HFF-Myc (cell line): ENCODE data around the gene RBPMS2.
A peak's percentile ranks its signal among the peaks of the same experiment; 100 is the strongest.

Experiments used
- DNase-seq: peaks from one replicate; pipeline ENCODE4 v3.0.0-alpha.2; 2011; ENCODE audit warnings: low read depth; ENCODE audit errors: extremely low read depth
- H3K4me3 ChIP-seq: replicated peaks from 2 replicates; pipeline ENCODE4 v1.5.1; 2011; ENCODE audit warnings: low read depth, mild to moderate bottlenecking, control low read depth, low read length
- CTCF ChIP-seq: IDR thresholded peaks from 2 replicates; pipeline ENCODE4 v1.5.1; 2012; ENCODE audit warnings: mild to moderate bottlenecking, low read depth, low read length, control low read depth; ENCODE audit errors: missing control alignments

Gene RBPMS2

DNA sequence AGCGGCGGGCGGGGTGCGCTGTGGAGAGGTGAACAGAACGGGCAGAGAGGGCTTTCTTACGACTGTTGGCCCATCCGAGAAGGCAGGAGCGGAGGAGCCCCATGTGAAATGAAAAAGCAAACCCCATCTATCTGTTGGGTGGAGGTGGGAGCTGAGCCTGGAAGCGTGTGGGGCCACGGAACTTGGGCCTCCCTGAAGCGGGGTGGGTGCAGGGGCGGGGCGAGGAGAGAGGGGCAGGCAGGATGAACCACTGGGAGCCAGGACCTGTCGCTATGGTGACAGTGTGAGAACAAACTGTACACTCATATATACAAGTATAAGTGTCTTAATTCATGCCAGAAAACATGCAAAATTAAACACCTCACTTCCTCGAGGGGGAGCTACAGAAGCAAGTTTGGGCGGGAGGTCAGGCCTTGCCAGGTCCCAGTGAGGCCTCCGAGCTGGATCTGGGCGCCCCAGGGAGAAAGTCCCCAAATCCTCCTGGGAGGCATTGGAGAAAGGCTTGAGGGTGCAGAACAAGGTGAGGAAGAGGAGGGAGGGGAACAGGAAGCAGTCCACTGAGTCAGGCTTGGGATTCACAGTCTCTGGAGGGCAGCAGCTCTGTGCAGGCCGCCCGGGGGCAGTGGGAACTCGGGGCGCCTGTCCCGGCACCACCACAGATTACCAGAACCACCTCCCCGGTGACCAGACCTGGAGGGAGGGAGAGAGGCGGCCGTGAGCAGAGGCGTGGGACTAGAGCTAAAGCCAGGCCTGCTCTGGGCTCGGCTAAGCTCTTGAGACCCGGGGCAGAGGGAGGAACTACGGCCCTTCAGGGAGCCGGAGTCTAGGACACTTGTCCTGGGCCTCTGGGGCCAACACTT lies 34.8 kb downstream of the RBPMS2 start:
- peak; percentile 31 for DNase-seq
- no peak overlapping the region for H3K4me3 ChIP-seq
- no peak for TF ChIP-seq CTCF

GRCh38 chr15:64739577-64740143 lies 35.7 kb downstream of the RBPMS2 start:
- H3K4me3 ChIP-seq, result no peak overlapping the region
- no peak for TF ChIP-seq CTCF
- no peak for DNase-seq

DNA sequence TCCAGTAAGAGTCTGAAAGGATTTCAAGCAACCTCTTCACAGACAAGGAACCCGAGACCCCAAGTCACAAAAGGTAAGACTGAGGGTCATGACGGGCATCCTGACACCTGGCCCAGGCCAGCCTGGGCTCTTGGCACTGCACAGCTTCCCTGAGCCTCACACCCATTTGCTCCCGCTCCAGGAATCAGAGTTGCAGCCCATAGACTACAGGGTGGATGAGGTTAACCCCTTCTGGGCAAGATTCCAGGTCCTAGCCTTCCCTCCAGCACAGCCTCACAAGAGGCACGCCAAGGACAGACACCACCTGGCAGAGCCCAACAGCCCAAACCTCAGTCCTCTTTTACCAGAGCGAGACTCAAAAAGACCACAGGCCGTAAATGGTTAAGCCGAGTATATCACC lies 36.2 kb downstream of the RBPMS2 start:
- no peak for TF ChIP-seq CTCF
- no peak for DNase-seq
- H3K4me3 ChIP-seq, result no peak overlapping the region

- TF ChIP-seq CTCF, result no peak
- no peak overlapping the region for H3K4me3 ChIP-seq
- DNase-seq, result no peak
Measured at GRCh38 chr15:64738226-64739095, 36.9 kb downstream of the RBPMS2 start.

- H3K4me3 ChIP-seq, result no peak overlapping the region
- TF ChIP-seq CTCF, result no peak
- DNase-seq, result no peak
Measured at GRCh38 chr15:64732156-64732860, 43.1 kb downstream of the RBPMS2 start.

DNA sequence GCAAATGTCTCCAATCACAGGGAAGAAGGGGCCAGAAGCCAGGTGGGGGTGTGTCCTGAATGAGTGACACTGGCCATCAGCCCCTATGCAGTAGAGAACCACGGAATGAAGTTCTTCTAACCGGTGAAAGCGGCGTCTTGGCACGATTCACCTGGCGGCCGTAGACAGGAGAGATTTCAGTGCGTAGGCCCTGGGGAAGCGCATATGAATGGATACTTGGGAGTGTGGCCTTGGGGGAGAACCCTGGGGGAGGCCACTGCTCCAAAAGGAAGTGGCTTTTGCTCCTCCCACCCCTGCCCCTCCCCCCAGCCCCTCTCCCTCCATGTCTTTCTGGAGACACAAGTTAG lies 43.6 kb downstream of the RBPMS2 start:
- no peak for DNase-seq
- H3K4me3 ChIP-seq, result no peak overlapping the region
- no peak for TF ChIP-seq CTCF
